ENCODE measurements around the gene KLF12. TPM values are rescaled to one million over a fixed set of nuclear protein-coding genes. Genes with fewer than 3 reads are reported as not detected.
A peak's percentile ranks its signal among the peaks of the same experiment; 100 is the strongest.

Gene KLF12
- polyA plus RNA-seq, 1 experiment, result 29.3 TPM

GRCh38 chr13:74128156-74128767, 5.9 kb downstream of the KLF12 start:
- POLR2A ChIA-PET, result no interaction called here
- peak; percentile 16 for DNase-seq (ENCODE audit: low read depth, low spot score)
- CTCF ChIA-PET, result interaction anchor here (0.8 to 1.1 kb wide), 4 partner anchors 189 to 1130 kb away, joined by 3 to 5 read pairs (median 4); no protein-coding TSS in a partner anchor

DNA sequence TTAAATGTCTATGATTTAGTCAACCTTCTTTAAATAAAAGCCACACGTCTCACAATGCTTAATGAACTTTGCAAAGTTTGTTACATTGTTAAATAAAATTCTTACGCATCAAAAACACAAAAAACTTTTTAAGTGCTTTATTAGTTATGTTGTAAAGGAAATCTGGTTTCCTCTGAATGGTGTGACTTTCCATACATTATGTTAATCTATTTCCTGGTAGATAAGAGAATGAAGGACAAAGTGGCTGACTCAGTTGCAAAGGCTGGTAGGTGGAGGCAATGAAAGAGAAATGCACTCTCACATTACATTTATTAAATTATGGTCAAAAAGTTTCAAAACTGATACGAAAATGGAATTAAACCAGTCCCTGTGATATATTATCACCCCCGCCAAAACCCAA, 15.9 kb downstream of the KLF12 start:
- DNase-seq (ENCODE audit: low read depth, low spot score), result no peak
- Histone ChIP-seq H3K27me3 (ENCODE audit: control insufficient read depth, insufficient read depth, low read length) (no peaks in the 10 kb centered on the region), H3K9me3 (ENCODE audit: control insufficient read depth, insufficient read depth, low read length) (peaks cover 9% of the 10 kb centered on the region), H3K27ac (ENCODE audit: low read depth, low read length) (no peak overlapping the region), H3K4me3 (ENCODE audit: low read depth, low read length) (no peak overlapping the region)
- TF ChIP-seq CTCF (IDR thresholded peaks at IDR 0.05; ENCODE audit: low read depth, low read length), result no peak
- ChIA-PET CTCF (no interaction called here), POLR2A (no interaction called here)

More at GRCh38 chr13:74128156-74128767, 5.9 kb downstream of the KLF12 start:
- Histone ChIP-seq H3K27me3 (ENCODE audit: control insufficient read depth, insufficient read depth, low read length) (no peaks in the 10 kb centered on the region), H3K27ac (ENCODE audit: low read depth, low read length) (peak overlapping the region; percentile 50), H3K4me3 (ENCODE audit: low read depth, low read length) (no peak overlapping the region; the same call in 1 of the 2 replicates), H3K9me3 (ENCODE audit: control insufficient read depth, insufficient read depth, low read length) (no peaks in the 10 kb centered on the region)
- no peak for TF ChIP-seq CTCF (IDR thresholded peaks at IDR 0.05; ENCODE audit: low read depth, low read length)

DNA sequence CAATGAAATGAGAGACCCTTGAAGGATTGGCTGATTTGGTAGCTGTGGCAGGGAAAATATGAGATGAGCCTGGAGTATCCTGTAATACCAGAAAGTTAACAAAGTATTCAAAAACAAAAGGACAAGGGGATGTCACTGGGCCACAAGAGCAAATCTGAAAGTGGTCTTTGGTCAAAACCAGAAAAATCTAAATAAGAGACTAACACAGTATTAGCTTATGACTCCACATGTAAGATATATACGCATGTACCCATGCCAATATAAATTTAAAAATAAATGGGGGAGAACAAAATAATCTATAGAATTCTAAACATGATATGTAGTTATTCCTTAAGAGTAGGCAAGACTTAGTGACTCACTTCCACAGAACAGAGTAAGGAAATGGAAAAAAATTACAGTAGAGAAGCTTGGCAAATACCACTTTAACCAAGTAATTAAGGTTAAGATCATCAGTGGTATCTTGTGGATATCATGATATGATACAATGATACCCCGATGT, 16.9 kb downstream of the KLF12 start:
- Histone ChIP-seq H3K9me3 (ENCODE audit: control insufficient read depth, insufficient read depth, low read length) (peaks cover 9% of the 10 kb centered on the region), H3K27ac (ENCODE audit: low read depth, low read length) (no peak overlapping the region), H3K4me3 (ENCODE audit: low read depth, low read length) (no peak overlapping the region), H3K27me3 (ENCODE audit: control insufficient read depth, insufficient read depth, low read length) (no peaks in the 10 kb centered on the region)
- CTCF ChIA-PET, result no interaction called here
- POLR2A ChIA-PET, result no interaction called here
- no peak for TF ChIP-seq CTCF (IDR thresholded peaks at IDR 0.05; ENCODE audit: low read depth, low read length)
- no peak for DNase-seq (ENCODE audit: low read depth, low spot score)

- peak overlapping the region; percentile 58 for H3K27ac ChIP-seq (ENCODE audit: low read depth, low read length)
- CTCF ChIA-PET, result no interaction called here
- H3K27me3 ChIP-seq (ENCODE audit: control insufficient read depth, insufficient read depth, low read length), result no peaks in the 10 kb centered on the region
- H3K9me3 ChIP-seq (ENCODE audit: control insufficient read depth, insufficient read depth, low read length), result peaks cover 7% of the 10 kb centered on the region
- POLR2A ChIA-PET, result no interaction called here
- DNase-seq (ENCODE audit: low read depth, low spot score), result peak; percentile 10
- H3K4me3 ChIP-seq (ENCODE audit: low read depth, low read length), result no peak overlapping the region
- TF ChIP-seq CTCF (IDR thresholded peaks at IDR 0.05; ENCODE audit: low read depth, low read length), result no peak
Measured at GRCh38 chr13:74115133-74115532, 19.1 kb downstream of the KLF12 start.

DNA sequence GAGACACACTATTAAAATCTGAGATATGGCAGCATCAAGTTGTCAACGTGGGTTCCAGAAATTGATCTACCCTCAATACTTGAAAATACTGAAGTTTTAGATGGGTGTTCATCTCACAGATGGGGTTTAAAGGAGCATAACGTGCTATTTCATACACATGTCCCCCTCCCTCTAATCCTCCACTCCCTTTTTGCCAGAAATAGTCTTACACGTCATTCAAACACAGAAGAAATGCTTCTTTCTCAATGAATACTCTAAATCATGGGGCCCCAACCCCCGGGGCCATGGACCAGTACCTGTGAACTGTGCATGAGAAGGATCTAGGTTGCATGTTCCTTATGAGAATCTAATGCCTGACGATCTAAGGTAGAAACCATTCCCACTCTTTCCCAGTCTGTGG, 19.6 kb downstream of the KLF12 start:
- CTCF ChIA-PET, result no interaction called here
- H3K27ac ChIP-seq (ENCODE audit: low read depth, low read length), result peak overlapping the region; percentile 23
- POLR2A ChIA-PET, result no interaction called here

More for the DNA sequence above, 19.6 kb downstream of the KLF12 start:
- no peak overlapping the region for H3K4me3 ChIP-seq (ENCODE audit: low read depth, low read length)
- no peak for DNase-seq (ENCODE audit: low read depth, low spot score)
- TF ChIP-seq CTCF (IDR thresholded peaks at IDR 0.05; ENCODE audit: low read depth, low read length), result no peak
- peaks cover 5% of the 10 kb centered on the region for H3K9me3 ChIP-seq (ENCODE audit: control insufficient read depth, insufficient read depth, low read length)
- no peaks in the 10 kb centered on the region for H3K27me3 ChIP-seq (ENCODE audit: control insufficient read depth, insufficient read depth, low read length)
